AG04450 (cell line): Measurements from ENCODE around the gene SMIM14. TPM values are rescaled to one million over a fixed set of nuclear protein-coding genes. Genes with fewer than 3 reads are reported as not detected.

ENCODE experiments used
- CTCF ChIA-PET: fragments of 300-600, 350-600 bp; formaldehyde crosslinking; extraction: SDS; loops from one replicate; lab custom pipeline; 2022; ENCODE audit warnings: antibody characterized with exemption, inconsistent platforms; lab: Charles Lee
- POLR2A ChIA-PET: fragments of 350-600 bp; formaldehyde crosslinking; extraction: SDS; loops from one replicate; lab custom pipeline; 2021; ENCODE audit warnings: antibody characterized with exemption, inconsistent platforms; lab: Yijun Ruan, JAX
- DNase-seq: peaks from one replicate; pipeline ENCODE4 v3.0.0-alpha.2; 2011; ENCODE audit warnings: low read depth, low spot score
- H3K27ac ChIP-seq: one replicate; pipeline ENCODE4 v1.5.1; 2012; ENCODE audit warnings: low read depth, low read length, control low read depth
- H3K27me3 ChIP-seq: one replicate; pipeline ENCODE4 v1.6.0; 2012; ENCODE audit warnings: low read length; ENCODE audit not compliant: control insufficient read depth, insufficient read depth
- H3K4me3 ChIP-seq: 2 replicates; pipeline ENCODE4 v1.5.1; 2011; ENCODE audit warnings: mild to moderate bottlenecking, low read depth, low read length, control low read depth
- H3K9me3 ChIP-seq: 2 replicates; pipeline ENCODE4 v1.5.1; 2012; ENCODE audit warnings: low read length; ENCODE audit not compliant: control insufficient read depth, insufficient read depth
- CTCF ChIP-seq: IDR thresholded peaks from 2 replicates; pipeline ENCODE4 v1.5.1; 2011; ENCODE audit warnings: low read depth, low read length, control low read depth, inconsistent platforms
- polyA plus RNA-seq: library from polyadenylated mRNA; depleted of rRNA; stranded (reverse); fragments of >200 nt; gene quantifications from 2 replicates; pipeline ENCODE4 v1.2.3, GENCODE V29; 2011

Gene SMIM14
- polyA plus RNA-seq, 1 experiment: 53.7 TPM

GRCh38 chr4:39597695-39598381 is 40.8 kb downstream of the SMIM14 start:
- CTCF ChIA-PET: interaction anchor here (0.5 to 1.8 kb wide), 3 partner anchors 128 to 180 kb away, joined by 3 to 10 read pairs (median 3); no protein-coding TSS in a partner anchor

GRCh38 chr4:39596971-39597370 is 41.7 kb downstream of the SMIM14 start:
- TF ChIP-seq CTCF: no peak
- ChIA-PET POLR2A (interaction anchor here (0.6 to 1.6 kb wide), 2 partner anchors 70 to 346 kb away, joined by 6 to 8 read pairs; partner anchors contain the start of gene UGDH), CTCF (interaction anchor here (0.7 to 1.8 kb wide), 2 partner anchors 127 to 128 kb away, joined by 3 to 10 read pairs; no protein-coding TSS in a partner anchor)
- Histone ChIP-seq H3K9me3 (no peaks in the 10 kb centered on the region), H3K27ac (no peak overlapping the region), H3K4me3 (no peak overlapping the region), H3K27me3 (no peaks in the 10 kb centered on the region)
- DNase-seq: no peak

More at GRCh38 chr4:39597695-39598381, 40.8 kb downstream of the SMIM14 start:
- no peak overlapping the region for H3K4me3 ChIP-seq
- no peak for DNase-seq
- H3K27ac ChIP-seq: no peak overlapping the region
- no peaks in the 10 kb centered on the region for H3K27me3 ChIP-seq
- H3K9me3 ChIP-seq: no peaks in the 10 kb centered on the region
- POLR2A ChIA-PET: interaction anchor here (1.6 kb wide), 1 partner anchor 71 kb away, joined by 6 read pairs; the partner anchor contains the start of gene UGDH
- no peak for TF ChIP-seq CTCF

- no peak for DNase-seq
- no peaks in the 10 kb centered on the region for H3K27me3 ChIP-seq
- TF ChIP-seq CTCF: peak; percentile 51
- CTCF ChIA-PET: interaction anchor here (0.7 to 1.8 kb wide), 6 partner anchors 68 to 385 kb away, joined by 3 to 16 read pairs (median 3); no protein-coding TSS in a partner anchor
- no peak overlapping the region for H3K4me3 ChIP-seq
- no peak overlapping the region for H3K27ac ChIP-seq
- no peaks in the 10 kb centered on the region for H3K9me3 ChIP-seq
- POLR2A ChIA-PET: interaction anchor here (1.3 kb wide), 1 partner anchor 64 kb away, joined by 6 read pairs; the partner anchor contains the start of gene UGDH
These were observed 47.4 kb downstream of the SMIM14 start for GRCh38 chr4:39591290-39591689.

GRCh38 chr4:39587881-39588280 is 50.8 kb downstream of the SMIM14 start:
- peak; percentile 38 for DNase-seq
- Histone ChIP-seq H3K9me3 (no peaks in the 10 kb centered on the region), H3K27ac (no peak overlapping the region), H3K27me3 (no peaks in the 10 kb centered on the region), H3K4me3 (no peak overlapping the region)
- POLR2A ChIA-PET: interaction anchor here (0.6 to 2.2 kb wide), 4 partner anchors 29 to 60 kb away, joined by 3 to 10 read pairs (median 4); partner anchors contain the start of genes SMIM14 and UGDH
- CTCF ChIA-PET: interaction anchor here (2.7 kb wide), 1 partner anchor 119 kb away, joined by 13 read pairs; no protein-coding TSS in a partner anchor
- TF ChIP-seq CTCF: no peak

- no peaks in the 10 kb centered on the region for H3K27me3 ChIP-seq
- H3K4me3 ChIP-seq: no peak overlapping the region
- H3K27ac ChIP-seq: no peak overlapping the region
- H3K9me3 ChIP-seq: no peaks in the 10 kb centered on the region
- POLR2A ChIA-PET: interaction anchor here (0.7 kb wide), 1 partner anchor 30 kb away, joined by 5 read pairs; no protein-coding TSS in a partner anchor
- no peak for DNase-seq
- CTCF ChIA-PET: no interaction called here
- TF ChIP-seq CTCF: no peak
These were observed 63.7 kb downstream of the SMIM14 start for GRCh38 chr4:39574946-39575345.
